Measurements from ENCODE around the gene AQP3. TPM values are rescaled to one million over a fixed set of nuclear protein-coding genes. Genes with fewer than 3 reads are reported as not detected.

AQP3 gene
- total RNA-seq, 1 experiment from 2014 or later, result 5.5 TPM

DNA sequence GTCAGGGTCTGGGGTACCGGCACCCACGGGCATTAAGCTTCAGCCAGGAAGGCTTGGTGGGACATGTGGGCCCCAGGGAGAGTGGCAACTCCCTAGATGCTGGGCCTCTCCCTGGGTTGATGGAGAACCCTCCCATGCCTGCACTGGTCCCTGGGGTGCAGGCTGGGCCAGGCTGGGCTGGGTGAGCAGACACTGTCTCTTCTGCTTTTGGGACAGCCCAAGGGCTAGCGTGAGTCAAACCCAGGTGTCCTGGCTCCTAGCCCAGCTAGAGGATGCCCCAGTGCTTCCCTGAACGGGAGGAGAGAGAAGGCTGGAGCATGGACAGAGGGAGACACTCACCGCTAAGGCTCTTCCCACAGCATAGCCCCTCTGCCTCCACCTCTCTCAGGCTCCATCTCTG is 39.3 kb downstream of the AQP3 start (continued):
- TF ChIP-seq, protein P1, sequence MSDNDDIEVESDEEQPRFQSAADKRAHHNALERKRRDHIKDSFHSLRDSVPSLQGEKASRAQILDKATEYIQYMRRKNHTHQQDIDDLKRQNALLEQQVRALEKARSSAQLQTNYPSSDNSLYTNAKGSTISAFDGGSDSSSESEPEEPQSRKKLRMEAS (IDR thresholded peaks at IDR 0.05), result no peak
- TF ChIP-seq YY1 (IDR thresholded peaks at IDR 0.05; ENCODE audit: extremely low read depth, insufficient replicate concordance, low read depth, low read length) (no peak), CBX3 (IDR thresholded peaks at IDR 0.05; ENCODE audit: low read depth) (no peak), FOSL1 (IDR thresholded peaks at IDR 0.05; ENCODE audit: low read depth) (no peak), SP1 (IDR thresholded peaks at IDR 0.05; ENCODE audit: low read depth) (no peak), JUND (IDR thresholded peaks at IDR 0.05) (no peak), POLR2AphosphoS5 (IDR thresholded peaks at IDR 0.05; ENCODE audit: low read depth, low read length) (no peak), ZNF274 (IDR thresholded peaks at IDR 0.05; ENCODE audit: low read depth, low read length) (no peak), ELF1 (IDR thresholded peaks at IDR 0.05; ENCODE audit: borderline replicate concordance, low read depth) (no peak)
- TF ChIP-seq, protein P2, sequence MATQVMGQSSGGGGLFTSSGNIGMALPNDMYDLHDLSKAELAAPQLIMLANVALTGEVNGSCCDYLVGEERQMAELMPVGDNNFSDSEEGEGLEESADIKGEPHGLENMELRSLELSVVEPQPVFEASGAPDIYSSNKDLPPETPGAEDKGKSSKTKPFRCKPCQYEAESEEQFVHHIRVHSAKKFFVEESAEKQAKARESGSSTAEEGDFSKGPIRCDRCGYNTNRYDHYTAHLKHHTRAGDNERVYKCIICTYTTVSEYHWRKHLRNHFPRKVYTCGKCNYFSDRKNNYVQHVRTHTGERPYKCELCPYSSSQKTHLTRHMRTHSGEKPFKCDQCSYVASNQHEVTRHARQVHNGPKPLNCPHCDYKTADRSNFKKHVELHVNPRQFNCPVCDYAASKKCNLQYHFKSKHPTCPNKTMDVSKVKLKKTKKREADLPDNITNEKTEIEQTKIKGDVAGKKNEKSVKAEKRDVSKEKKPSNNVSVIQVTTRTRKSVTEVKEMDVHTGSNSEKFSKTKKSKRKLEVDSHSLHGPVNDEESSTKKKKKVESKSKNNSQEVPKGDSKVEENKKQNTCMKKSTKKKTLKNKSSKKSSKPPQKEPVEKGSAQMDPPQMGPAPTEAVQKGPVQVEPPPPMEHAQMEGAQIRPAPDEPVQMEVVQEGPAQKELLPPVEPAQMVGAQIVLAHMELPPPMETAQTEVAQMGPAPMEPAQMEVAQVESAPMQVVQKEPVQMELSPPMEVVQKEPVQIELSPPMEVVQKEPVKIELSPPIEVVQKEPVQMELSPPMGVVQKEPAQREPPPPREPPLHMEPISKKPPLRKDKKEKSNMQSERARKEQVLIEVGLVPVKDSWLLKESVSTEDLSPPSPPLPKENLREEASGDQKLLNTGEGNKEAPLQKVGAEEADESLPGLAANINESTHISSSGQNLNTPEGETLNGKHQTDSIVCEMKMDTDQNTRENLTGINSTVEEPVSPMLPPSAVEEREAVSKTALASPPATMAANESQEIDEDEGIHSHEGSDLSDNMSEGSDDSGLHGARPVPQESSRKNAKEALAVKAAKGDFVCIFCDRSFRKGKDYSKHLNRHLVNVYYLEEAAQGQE (IDR thresholded peaks at IDR 0.05; ENCODE audit: low read depth), result no peak

DNA sequence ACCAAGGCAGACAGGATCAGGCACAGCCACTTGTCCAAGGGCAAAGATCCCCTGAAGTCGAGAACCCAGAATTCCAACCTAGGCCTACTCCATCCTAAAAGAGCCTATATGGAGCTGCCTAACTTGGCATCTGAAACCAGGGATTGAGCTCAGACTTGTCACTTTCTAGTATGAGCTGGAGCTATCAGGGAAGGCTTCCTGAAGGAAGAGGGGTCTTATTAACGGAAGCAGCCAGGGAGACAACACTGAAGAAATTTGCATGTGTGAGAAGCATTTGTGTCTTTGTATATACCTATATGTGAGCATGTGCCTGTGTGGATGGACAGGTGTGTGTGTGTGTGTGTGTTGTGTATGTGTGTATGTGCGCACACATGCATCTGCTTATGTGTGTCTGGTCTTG is 40.3 kb downstream of the AQP3 start:
- no peaks in the 10 kb centered on the region for H3K79me2 ChIP-seq (ENCODE audit: insufficient read depth, low read length)
- H3K9me2 ChIP-seq (ENCODE audit: insufficient read depth), result no peaks in the 10 kb centered on the region
- no peak for ATAC-seq
- no peak overlapping the region for H3K9ac ChIP-seq (ENCODE audit: low read length)
- BruUV-seq (replicated peaks), result no TSS peak
- no peak overlapping the region for H3K27ac ChIP-seq (ENCODE audit: low read depth, low read length)
- ChIA-PET RAD21 (ENCODE audit: low non-redundant PET in 1 of 2, low total read pairs in 2 of 2, uncharacterized antibody in 2 of 2, unreplicated experiment in 2 of 2) (no interaction called here), CTCF (no interaction called here), POLR2A (interaction anchor here (1.3 kb wide), 1 partner anchor 67 kb away, joined by 3 read pairs; the partner anchor contains the start of gene NOL6)
- intact Hi-C loops (cut with micrococcal nuclease), result no loop called here
- DNase-seq (ENCODE audit: low read depth, low spot score), result no peak
- H3K36me3 ChIP-seq (ENCODE audit: control insufficient read depth in 1 of 2, insufficient read depth in 2 of 2, low read length in 2 of 2), result no peaks in the 10 kb centered on the region
- no peaks in the 10 kb centered on the region for H4K20me1 ChIP-seq (ENCODE audit: insufficient read depth)
- H3K4me1 ChIP-seq (ENCODE audit: control insufficient read depth in 1 of 2, insufficient read depth in 2 of 2, low read length in 2 of 2), result peaks cover 0 to 3% of the 10 kb centered on the region in 2 experiments; a peak in 1 of 4 replicates
- H3K27me3 ChIP-seq (ENCODE audit: insufficient read depth, low read length), result no peaks in the 10 kb centered on the region
- no peak overlapping the region for H3K4me2 ChIP-seq (ENCODE audit: low read length)
- no peaks in the 10 kb centered on the region for H3K9me3 ChIP-seq (ENCODE audit: control insufficient read depth in 1 of 2, insufficient read depth in 1 of 2, low read depth in 1 of 2, low read length in 2 of 2)
- no peak overlapping the region for H2AFZ ChIP-seq (ENCODE audit: low read depth, low read length, poor library complexity, severe bottlenecking)
- H3K4me3 ChIP-seq (replicated peaks in 1 of 2; ENCODE audit: low read depth in 1 of 2, low read length in 2 of 2), result no peak overlapping the region
- TF ChIP-seq FOSL1 (IDR thresholded peaks at IDR 0.05; ENCODE audit: low read depth), result no peak
- TF ChIP-seq EZH2 (IDR thresholded peaks at IDR 0.05), result no peak
- no peak for TF ChIP-seq YY1 (IDR thresholded peaks at IDR 0.05; ENCODE audit: extremely low read depth, insufficient replicate concordance, low read depth, low read length)
- TF ChIP-seq, protein P2 (IDR thresholded peaks at IDR 0.05; ENCODE audit: low read depth), result no peak
- no peak for TF ChIP-seq TCF7L2 (IDR thresholded peaks at IDR 0.05; ENCODE audit: borderline replicate concordance, extremely low read depth, insufficient read depth, insufficient read length)
- TF ChIP-seq SIN3A (IDR thresholded peaks at IDR 0.05; ENCODE audit: low read depth), result no peak
- TF ChIP-seq ZNF274 (IDR thresholded peaks at IDR 0.05; ENCODE audit: low read depth, low read length), result no peak
- TF ChIP-seq, protein P1 (IDR thresholded peaks at IDR 0.05), result no peak
- TF ChIP-seq RAD21 (IDR thresholded peaks at IDR 0.05; ENCODE audit: low read depth), result no peak
- TF ChIP-seq SP1 (IDR thresholded peaks at IDR 0.05; ENCODE audit: low read depth), result no peak
- TF ChIP-seq, protein P3, sequence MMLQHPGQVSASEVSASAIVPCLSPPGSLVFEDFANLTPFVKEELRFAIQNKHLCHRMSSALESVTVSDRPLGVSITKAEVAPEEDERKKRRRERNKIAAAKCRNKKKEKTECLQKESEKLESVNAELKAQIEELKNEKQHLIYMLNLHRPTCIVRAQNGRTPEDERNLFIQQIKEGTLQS (IDR thresholded peaks at IDR 0.05), result no peak
- no peak for TF ChIP-seq CBX3 (IDR thresholded peaks at IDR 0.05; ENCODE audit: low read depth)
